DMS114 treated with DMSO at 0.1 percent for 48 hours (cell line): ENCODE data around the gene EDEM3.

ENCODE experiments used
- DNase-seq: peaks from one replicate; lab custom pipeline; 2025; ENCODE audit not compliant: unreplicated experiment; lab: John Stamatoyannopoulos, UW

EDEM3 gene

GRCh38 chr1:184673305-184673704, 81.4 kb downstream of the EDEM3 start:
- DNase-seq: no peak

GRCh38 chr1:184672013-184672726, 82.5 kb downstream of the EDEM3 start:
- DNase-seq: no peak

DNA sequence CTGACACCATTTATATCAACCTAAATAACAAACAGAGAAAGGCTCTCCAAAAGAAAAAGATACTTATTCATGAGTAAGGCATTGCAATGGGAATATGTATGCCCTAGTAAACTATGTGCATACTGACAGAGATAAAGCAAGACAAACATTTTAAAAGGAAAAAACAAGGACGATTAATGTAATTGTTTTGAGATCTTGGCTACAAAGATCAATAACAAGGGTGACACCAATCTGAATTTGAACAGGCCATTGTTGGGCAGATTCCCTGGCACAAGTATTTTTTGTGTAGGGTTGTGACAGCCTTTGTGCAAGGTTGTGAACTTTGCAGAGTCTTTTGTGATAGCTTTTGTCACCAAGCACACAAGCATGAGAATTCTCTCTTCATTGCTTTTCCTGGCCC, 85.3 kb downstream of the EDEM3 start:
- DNase-seq: no peak

GRCh38 chr1:184665360-184665759, 89.3 kb downstream of the EDEM3 start:
- DNase-seq: no peak

- DNase-seq: no peak
These were observed 90.0 kb downstream of the EDEM3 start for GRCh38 chr1:184664661-184665060.

DNA sequence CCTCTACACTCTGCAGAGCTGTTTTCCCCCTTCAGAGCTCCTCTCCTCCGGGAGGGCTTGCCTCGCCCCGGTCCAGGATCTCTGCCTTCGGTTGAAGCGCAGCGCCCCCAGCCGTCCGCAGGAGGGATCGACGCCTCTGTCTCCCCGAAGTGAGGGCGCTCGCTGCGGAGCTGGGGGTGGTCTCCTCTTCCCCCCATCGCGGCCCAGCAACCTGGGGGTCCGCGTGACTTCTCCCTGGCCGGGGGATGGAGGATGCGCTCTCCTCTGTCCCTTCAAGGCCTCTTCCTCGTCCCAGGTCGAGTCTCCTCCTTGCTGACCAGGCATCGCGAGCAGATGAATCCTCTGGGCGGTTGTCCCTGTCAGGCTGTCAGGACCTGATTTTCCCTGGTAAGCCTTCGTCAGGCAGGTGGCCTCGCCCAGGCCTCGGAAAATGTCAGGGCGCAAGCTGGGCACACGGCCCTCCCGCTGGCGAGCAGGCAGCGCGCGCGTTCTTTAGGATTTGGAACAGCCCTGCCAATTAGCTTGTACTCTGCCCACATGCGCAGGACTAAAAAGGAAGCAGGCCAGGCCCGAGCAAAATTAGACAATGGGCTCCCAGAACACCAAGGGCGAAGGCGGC, 90.5 kb downstream of the EDEM3 start:
- no peak for DNase-seq

DNA sequence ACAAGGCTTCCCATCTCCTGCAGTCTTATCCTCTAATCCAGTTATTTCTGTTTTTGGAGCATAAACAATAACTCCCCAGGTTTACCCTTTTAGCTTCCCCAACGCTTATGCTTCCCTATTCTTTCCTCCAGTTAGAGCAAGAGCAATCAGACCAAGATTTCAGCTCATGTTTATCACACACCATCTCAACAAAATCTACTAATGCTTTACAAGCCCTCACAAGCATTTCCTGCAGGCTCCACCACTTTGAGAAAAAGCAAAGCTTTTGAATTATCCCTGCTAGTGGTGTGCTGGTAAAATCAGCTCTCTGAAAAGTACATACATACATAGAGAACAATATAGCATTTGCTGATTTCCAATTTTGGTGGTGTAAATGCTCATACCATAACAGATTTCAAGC, 92.9 kb downstream of the EDEM3 start:
- no peak for DNase-seq

DNA sequence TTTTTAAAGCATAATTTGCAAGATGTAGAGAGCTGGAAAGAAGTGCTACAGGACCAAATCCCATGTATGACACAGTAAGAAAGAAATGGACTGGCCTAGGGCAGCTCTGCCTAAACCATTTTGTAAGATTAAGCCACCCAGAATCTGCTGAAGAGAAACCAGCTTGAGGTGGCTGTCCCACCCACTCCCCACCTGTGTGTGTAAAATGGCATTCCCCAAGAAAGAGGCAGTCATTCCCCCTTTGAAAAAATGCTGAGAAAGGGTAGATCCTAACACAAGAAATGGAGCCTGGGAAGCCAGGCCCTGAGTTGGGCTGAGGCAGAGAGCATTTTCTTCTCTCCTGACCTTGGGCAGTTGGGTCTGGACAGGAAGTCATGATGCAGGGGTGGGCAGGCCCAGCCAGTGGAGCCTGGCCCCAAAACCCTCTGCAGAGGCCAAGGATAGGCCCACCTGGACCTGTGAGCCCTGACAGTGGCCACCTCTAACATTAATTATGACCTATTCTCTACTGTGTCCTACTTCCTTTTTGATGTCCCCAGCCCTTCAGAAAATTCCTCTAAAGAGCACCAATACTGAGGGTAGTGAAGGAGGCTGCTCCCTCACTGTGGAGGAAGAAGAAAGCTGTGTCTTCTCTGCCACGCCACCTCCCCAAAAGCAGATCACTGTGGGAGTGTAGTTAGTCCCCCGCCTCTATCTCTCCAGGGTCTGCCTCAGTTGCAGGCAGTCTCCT, 94.0 kb downstream of the EDEM3 start:
- no peak for DNase-seq

GRCh38 chr1:184658055-184658454, 96.6 kb downstream of the EDEM3 start:
- DNase-seq: no peak

- DNase-seq: no peak
These were observed 98.4 kb downstream of the EDEM3 start for GRCh38 chr1:184656221-184656620.

GRCh38 chr1:184655185-184655584, 99.5 kb downstream of the EDEM3 start:
- DNase-seq: no peak

DNA sequence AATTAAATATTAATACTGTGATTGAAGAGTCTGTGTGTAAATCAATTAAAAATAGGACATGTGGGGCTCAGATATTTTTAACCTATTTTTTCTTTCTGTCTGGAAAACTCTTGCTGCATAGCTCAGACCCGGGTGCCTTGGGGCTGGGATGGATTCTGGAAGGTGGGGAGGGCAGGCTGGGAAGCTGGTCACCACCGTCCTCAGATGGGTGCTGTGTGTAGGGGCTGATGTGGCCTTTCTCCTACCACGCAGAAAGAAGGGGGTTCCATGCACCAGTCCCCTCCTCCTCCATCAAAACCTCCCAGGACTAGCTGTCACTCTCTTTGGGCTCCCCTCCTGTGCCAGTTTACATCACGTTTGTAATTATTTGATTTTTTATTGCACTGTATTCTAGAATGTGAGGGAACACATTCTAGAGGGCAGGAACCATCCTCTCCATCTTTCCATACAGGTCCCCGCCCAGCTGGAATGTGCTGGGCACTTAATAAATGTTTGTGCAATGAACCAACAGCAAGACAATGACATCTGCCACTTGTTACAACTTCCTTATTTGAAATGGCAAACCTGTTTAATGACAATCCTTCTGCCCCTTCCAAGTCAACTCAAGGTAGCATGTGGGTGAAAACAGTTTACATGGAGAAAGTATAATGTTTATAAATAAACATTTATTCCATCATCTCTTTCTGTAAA, 104.3 kb downstream of the EDEM3 start:
- no peak for DNase-seq

DNA sequence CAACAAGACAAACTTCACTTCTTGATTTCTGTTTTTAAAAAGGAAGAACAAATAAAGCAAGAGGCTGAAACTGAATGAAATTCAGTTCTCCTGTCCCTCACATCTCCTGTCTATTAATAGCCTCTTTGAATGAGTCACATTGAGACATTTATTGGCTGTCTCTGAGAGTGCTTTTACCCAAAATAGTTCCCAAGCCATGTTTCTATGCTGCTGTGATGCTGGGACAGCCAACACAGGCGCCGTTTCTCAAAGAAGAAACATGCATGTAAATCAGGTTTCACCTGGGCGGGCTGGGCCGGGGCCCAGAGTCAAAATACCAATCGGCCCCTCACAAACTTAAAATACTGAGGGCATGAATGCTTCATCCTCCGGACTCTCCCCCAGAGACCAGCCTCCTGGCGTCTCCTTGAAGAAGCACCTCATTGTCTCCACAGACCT, 105.2 kb downstream of the EDEM3 start:
- DNase-seq: no peak

- no peak for DNase-seq
These were observed 105.8 kb downstream of the EDEM3 start for GRCh38 chr1:184648856-184649201.

GRCh38 chr1:184648160-184648855, 106.3 kb downstream of the EDEM3 start:
- DNase-seq: no peak

DNA sequence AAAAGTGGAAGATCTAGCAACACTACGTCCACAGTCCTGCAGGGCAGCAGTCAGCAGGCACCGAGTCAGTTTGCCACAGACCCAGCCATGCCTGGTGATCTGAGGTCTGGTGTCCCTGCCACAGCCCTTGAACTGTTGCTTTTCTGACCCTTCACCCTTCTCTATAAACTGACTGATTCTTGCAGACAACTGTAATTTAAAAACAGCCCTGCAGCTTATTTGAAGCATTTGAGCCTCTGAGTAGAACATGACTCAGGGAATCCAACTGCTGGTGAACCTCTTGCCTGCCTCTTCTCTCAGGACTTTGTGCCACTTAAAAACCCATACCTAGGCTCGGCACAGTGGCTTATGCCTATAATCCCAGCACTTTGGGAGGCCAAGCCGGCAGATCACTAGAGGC, 107.2 kb downstream of the EDEM3 start:
- no peak for DNase-seq

GRCh38 chr1:184646824-184647223, 107.8 kb downstream of the EDEM3 start:
- DNase-seq: no peak

- no peak for DNase-seq
These were observed 108.4 kb downstream of the EDEM3 start for GRCh38 chr1:184646178-184646701.

DNA sequence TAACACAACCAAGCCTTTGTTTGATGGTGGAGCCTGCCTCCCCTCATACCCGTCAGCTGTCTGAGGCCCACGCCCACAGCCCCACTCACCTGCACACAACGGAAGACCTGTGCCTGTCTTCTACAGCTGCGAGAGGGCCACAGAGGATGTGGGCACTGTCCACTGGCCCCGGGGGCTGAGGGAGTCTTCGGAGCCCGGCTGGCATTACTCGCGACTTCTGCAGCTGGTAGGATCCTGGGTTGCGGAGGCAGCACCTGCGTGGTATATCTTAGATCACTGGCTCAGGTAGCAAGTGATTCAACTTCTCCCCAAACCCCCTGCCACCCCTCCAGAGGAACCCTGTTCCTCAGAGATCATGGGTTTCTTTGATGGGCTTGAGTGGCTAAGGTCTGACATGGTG, 109.9 kb downstream of the EDEM3 start:
- no peak for DNase-seq

GRCh38 chr1:184643661-184644060, 111.0 kb downstream of the EDEM3 start:
- no peak for DNase-seq

DNA sequence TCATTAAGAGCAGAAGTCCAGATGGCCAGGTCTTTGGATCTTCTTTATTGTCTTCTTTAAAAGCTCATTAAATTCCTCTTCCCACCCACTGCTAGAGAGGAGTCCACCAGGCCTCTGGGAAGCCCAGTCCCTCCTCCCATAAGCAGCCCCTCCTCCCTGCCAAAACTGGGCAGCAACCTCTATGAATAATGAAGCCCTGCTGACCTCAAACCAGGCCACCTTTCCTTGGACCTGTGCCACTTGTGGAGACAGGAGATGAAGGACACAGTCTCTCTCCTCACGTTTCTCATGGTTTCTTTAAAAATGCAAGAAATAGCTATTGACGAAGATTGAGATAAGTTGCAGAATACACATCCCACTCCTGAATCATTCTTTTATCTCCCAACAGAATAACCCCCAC, 112.8 kb downstream of the EDEM3 start:
- DNase-seq: no peak
